DOHH2 (cell line): Measurements from ENCODE around the gene PRICKLE1.

ENCODE experiments used
- H3F3A ChIP-seq: fragments of 200-600 bp; sonication (generic), shearing (Covaris generic); 2 replicates; pipeline ENCODE4 v1.6.0; 2016; ENCODE audit warnings: antibody characterized with exemption, mild to moderate bottlenecking; ENCODE audit not compliant: control insufficient read depth, insufficient read depth
- H3K27ac ChIP-seq: fragments of 200-600 bp; sonication (generic); 2 replicates; pipeline ENCODE4 v1.5.1; 2014; ENCODE audit warnings: low read depth, mild to moderate bottlenecking, low read length, moderate library complexity
- H3K27me3 ChIP-seq: fragments of 200-600 bp; sonication (generic); 2 replicates; pipeline ENCODE4 v1.6.1; 2014; ENCODE audit warnings: mild to moderate bottlenecking, low read length, mixed read lengths; ENCODE audit not compliant: control insufficient read depth
- H3K36me3 ChIP-seq: fragments of 200-600 bp; sonication (generic); 2 replicates; pipeline ENCODE4 v1.6.1; 2014; ENCODE audit warnings: mild to moderate bottlenecking, low read length, moderate library complexity, mixed read lengths; ENCODE audit not compliant: control insufficient read depth
- H3K4me1 ChIP-seq: fragments of 200-600 bp; sonication (generic); 2 replicates; pipeline ENCODE4 v1.6.1; 2014; ENCODE audit warnings: mild to moderate bottlenecking, low read length, mixed read lengths; ENCODE audit not compliant: control insufficient read depth
- H3K4me2 ChIP-seq: fragments of 200-600 bp; sonication (generic); 2 replicates; pipeline ENCODE4 v1.6.0; 2014; ENCODE audit warnings: mild to moderate bottlenecking, low read length, moderate library complexity
- H3K4me3 ChIP-seq: fragments of 200-600 bp; sonication (generic); 2 replicates; pipeline ENCODE4 v1.5.1; 2014; ENCODE audit warnings: mild to moderate bottlenecking, low read length, mixed read lengths
- H3K79me2 ChIP-seq: fragments of 200-600 bp; sonication (generic); 2 replicates; pipeline ENCODE4 v1.6.1; 2014; ENCODE audit warnings: mild to moderate bottlenecking, low read length, mixed read lengths; ENCODE audit not compliant: control insufficient read depth
- H3K9me2 ChIP-seq: fragments of 200-600 bp; sonication (generic); replicated peaks from 2 replicates; pipeline ENCODE4 v1.6.1; 2014; ENCODE audit warnings: mild to moderate bottlenecking, low read length, mixed read lengths; ENCODE audit not compliant: control insufficient read depth
- H3K9me3 ChIP-seq: fragments of 200-600 bp; sonication (generic); 2 replicates; pipeline ENCODE4 v1.6.1; 2014; ENCODE audit warnings: antibody characterized with exemption, low read length, mixed read lengths; ENCODE audit not compliant: control insufficient read depth, insufficient read depth
- H4K20me1 ChIP-seq: fragments of 200-600 bp; sonication (generic); 2 replicates; pipeline ENCODE4 v1.6.0; 2014; ENCODE audit warnings: low read depth, mild to moderate bottlenecking, antibody characterized with exemption, low read length, moderate library complexity; ENCODE audit not compliant: control insufficient read depth, insufficient read depth
- CTCF ChIP-seq: fragments of 200-600 bp; sonication (generic); IDR thresholded peaks from one replicate; pipeline ENCODE4 v1.5.1; 2014; ENCODE audit warnings: antibody characterized with exemption, mild to moderate bottlenecking, low read depth, low read length; ENCODE audit not compliant: poor library complexity, severe bottlenecking
- EZH2phosphoT487 ChIP-seq: fragments of 200-600 bp; sonication (generic); IDR thresholded peaks from 2 replicates; pipeline ENCODE4 v1.6.1; 2017; ENCODE audit warnings: borderline replicate concordance, mild to moderate bottlenecking, antibody characterized with exemption, low read length, moderate library complexity, mixed read lengths

Gene PRICKLE1

DNA sequence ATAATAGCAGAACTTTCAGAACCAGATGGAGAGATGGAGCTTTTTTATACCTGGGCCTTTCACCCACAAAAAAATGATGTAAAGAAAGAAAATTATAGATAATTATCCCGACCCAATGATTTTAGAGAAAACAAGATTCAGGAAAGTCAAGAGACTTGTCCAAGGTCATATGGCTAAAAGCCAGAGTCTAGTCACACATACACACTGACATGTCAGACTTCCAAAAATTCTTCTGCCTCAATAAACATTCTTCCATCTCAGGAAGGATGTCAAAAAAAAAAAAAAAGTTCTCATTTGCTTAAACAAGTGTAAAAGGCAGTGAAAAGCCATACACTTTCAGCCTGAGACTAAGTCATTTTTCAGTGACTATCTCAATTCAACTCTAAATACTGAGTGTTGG is 116.0 kb downstream of the PRICKLE1 start:
- Histone ChIP-seq H4K20me1 (no peaks in the 10 kb centered on the region), H3K9me3 (no peaks in the 10 kb centered on the region), H3K79me2 (no peaks in the 10 kb centered on the region), H3F3A (peaks cover 12% of the 10 kb centered on the region), H3K4me3 (no peak overlapping the region), H3K4me2 (no peak overlapping the region), H3K27me3 (peaks cover 23% of the 10 kb centered on the region; the same call in 1 of the 2 replicates), H3K27ac (no peak overlapping the region), H3K36me3 (no peaks in the 10 kb centered on the region), H3K4me1 (peaks cover 47% of the 10 kb centered on the region), H3K9me2 (no peaks in the 10 kb centered on the region)
- no peak for TF ChIP-seq CTCF
- no peak for TF ChIP-seq EZH2phosphoT487

DNA sequence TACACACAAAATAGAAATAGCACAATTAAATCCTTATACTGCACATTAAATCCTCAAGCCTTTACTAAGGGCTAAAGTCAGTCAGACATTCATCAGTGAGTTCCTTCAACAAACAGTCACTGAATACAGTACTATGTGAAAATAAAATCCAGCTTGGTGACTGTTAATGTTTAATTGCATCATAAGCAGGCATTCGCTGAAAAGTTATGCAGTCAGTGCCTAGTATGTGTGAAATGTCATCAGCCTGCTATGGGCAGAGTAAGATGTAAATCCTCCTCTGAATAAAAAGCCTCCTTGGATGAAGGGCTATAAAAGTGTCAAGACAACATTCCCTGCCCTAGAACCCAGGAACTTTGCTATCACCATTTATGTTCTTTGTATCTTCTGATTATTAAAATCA is 116.4 kb downstream of the PRICKLE1 start:
- no peaks in the 10 kb centered on the region for H4K20me1 ChIP-seq
- no peak overlapping the region for H3K27ac ChIP-seq
- TF ChIP-seq CTCF (no peak), EZH2phosphoT487 (no peak)
- no peaks in the 10 kb centered on the region for H3K79me2 ChIP-seq
- H3K27me3 ChIP-seq = peaks cover 22% of the 10 kb centered on the region; the same call in 1 of the 2 replicates
- no peak overlapping the region for H3K4me3 ChIP-seq
- H3K36me3 ChIP-seq = no peaks in the 10 kb centered on the region
- no peak overlapping the region for H3K4me2 ChIP-seq
- peaks cover 16% of the 10 kb centered on the region for H3F3A ChIP-seq
- no peaks in the 10 kb centered on the region for H3K9me2 ChIP-seq
- H3K9me3 ChIP-seq = no peaks in the 10 kb centered on the region
- peaks cover 51% of the 10 kb centered on the region for H3K4me1 ChIP-seq

- no peaks in the 10 kb centered on the region for H3K79me2 ChIP-seq
- no peaks in the 10 kb centered on the region for H3K36me3 ChIP-seq
- no peaks in the 10 kb centered on the region for H3K9me2 ChIP-seq
- peaks cover 19% of the 10 kb centered on the region; the same call in 1 of the 2 replicates for H3K27me3 ChIP-seq
- H3K9me3 ChIP-seq = no peaks in the 10 kb centered on the region
- H3K27ac ChIP-seq = no peak overlapping the region
- H3K4me1 ChIP-seq = peaks cover 59% of the 10 kb centered on the region
- H4K20me1 ChIP-seq = no peaks in the 10 kb centered on the region
- H3K4me2 ChIP-seq = no peak overlapping the region
- peaks cover 22% of the 10 kb centered on the region for H3F3A ChIP-seq
- no peak overlapping the region for H3K4me3 ChIP-seq
- TF ChIP-seq EZH2phosphoT487 (no peak), CTCF (no peak)
Measured at GRCh38 chr12:42472376-42472775, 117.2 kb downstream of the PRICKLE1 start.
